ENCODE measurements around the gene MGARP. TPM values are rescaled to one million over a fixed set of nuclear protein-coding genes. Genes with fewer than 3 reads are reported as not detected.

MGARP gene
- total and polyA plus RNA-seq, 4 donors: 0.09 to 0.17 (median 0.09) TPM; not detected in 1

DNA sequence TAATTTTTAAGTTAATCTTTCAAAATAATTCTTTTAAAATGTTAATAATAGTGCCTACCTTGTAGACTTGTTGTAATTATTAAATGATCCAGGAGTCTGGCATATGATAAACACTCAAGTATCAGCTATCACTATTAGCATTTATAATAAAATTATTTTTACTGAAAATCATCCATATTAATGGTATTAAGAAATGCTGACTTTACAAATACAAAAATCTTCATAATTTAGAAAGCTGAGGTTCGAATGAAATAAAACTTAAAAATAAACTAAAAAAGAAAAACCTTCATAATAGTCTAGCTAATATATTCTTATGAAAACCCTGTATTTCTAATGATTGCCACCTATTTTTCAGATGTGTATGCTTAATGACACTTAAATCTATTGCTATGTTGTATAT lies 5.2 kb downstream of the MGARP start:
- TF ChIP-seq SP1 (IDR thresholded peaks at IDR 0.05) (no peak), EGR1 (IDR thresholded peaks at IDR 0.05; ENCODE audit: low read depth in 2 of 2) (no peak), YY1 (IDR thresholded peaks at IDR 0.05) (no peak), FOXA1 (IDR thresholded peaks at IDR 0.05) (no peak), RAD21 (IDR thresholded peaks at IDR 0.05) (no peak), RXRA (IDR thresholded peaks at IDR 0.05) (no peak), JUND (IDR thresholded peaks at IDR 0.05) (no peak), NR2F2 (IDR thresholded peaks at IDR 0.05) (no peak), FOXA2 (IDR thresholded peaks at IDR 0.05) (no peak), HNF4A (conservative IDR thresholded peaks at IDR 0.05) (no peak), TAF1 (conservative IDR thresholded peaks at IDR 0.05) (no peak), HNF4G (IDR thresholded peaks at IDR 0.05) (no peak)
- TF ChIP-seq, protein P1, sequence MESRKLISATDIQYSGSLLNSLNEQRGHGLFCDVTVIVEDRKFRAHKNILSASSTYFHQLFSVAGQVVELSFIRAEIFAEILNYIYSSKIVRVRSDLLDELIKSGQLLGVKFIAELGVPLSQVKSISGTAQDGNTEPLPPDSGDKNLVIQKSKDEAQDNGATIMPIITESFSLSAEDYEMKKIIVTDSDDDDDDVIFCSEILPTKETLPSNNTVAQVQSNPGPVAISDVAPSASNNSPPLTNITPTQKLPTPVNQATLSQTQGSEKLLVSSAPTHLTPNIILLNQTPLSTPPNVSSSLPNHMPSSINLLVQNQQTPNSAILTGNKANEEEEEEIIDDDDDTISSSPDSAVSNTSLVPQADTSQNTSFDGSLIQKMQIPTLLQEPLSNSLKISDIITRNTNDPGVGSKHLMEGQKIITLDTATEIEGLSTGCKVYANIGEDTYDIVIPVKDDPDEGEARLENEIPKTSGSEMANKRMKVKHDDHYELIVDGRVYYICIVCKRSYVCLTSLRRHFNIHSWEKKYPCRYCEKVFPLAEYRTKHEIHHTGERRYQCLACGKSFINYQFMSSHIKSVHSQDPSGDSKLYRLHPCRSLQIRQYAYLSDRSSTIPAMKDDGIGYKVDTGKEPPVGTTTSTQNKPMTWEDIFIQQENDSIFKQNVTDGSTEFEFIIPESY (IDR thresholded peaks at IDR 0.05): no peak
- TF ChIP-seq, protein P2, sequence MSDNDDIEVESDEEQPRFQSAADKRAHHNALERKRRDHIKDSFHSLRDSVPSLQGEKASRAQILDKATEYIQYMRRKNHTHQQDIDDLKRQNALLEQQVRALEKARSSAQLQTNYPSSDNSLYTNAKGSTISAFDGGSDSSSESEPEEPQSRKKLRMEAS (IDR thresholded peaks at IDR 0.05): no peak
- TF ChIP-seq, protein P3, sequence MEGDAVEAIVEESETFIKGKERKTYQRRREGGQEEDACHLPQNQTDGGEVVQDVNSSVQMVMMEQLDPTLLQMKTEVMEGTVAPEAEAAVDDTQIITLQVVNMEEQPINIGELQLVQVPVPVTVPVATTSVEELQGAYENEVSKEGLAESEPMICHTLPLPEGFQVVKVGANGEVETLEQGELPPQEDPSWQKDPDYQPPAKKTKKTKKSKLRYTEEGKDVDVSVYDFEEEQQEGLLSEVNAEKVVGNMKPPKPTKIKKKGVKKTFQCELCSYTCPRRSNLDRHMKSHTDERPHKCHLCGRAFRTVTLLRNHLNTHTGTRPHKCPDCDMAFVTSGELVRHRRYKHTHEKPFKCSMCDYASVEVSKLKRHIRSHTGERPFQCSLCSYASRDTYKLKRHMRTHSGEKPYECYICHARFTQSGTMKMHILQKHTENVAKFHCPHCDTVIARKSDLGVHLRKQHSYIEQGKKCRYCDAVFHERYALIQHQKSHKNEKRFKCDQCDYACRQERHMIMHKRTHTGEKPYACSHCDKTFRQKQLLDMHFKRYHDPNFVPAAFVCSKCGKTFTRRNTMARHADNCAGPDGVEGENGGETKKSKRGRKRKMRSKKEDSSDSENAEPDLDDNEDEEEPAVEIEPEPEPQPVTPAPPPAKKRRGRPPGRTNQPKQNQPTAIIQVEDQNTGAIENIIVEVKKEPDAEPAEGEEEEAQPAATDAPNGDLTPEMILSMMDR (IDR thresholded peaks at IDR 0.05; ENCODE audit: low read depth, low read length, missing input control): no peak
- TF ChIP-seq, protein P4, sequence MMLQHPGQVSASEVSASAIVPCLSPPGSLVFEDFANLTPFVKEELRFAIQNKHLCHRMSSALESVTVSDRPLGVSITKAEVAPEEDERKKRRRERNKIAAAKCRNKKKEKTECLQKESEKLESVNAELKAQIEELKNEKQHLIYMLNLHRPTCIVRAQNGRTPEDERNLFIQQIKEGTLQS (IDR thresholded peaks at IDR 0.05): no peak
- peaks cover 4 to 11% (median 6%) of the 10 kb centered on the region in 4 donors for H3K4me1 ChIP-seq (ENCODE audit: control insufficient read depth in 4 of 4, insufficient read depth in 4 of 4, low read length in 3 of 4)
- H3K27ac ChIP-seq (ENCODE audit: low read depth in 1 of 2, low read length in 2 of 2): no peak overlapping the region
- peaks cover 0 to 5% (median 0%) of the 10 kb centered on the region in 4 donors for H3K27me3 ChIP-seq (ENCODE audit: control insufficient read depth in 4 of 4, insufficient read depth in 4 of 4, low read length in 3 of 4)
- H3K4me3 ChIP-seq (ENCODE audit: low read depth in 1 of 3, low read length in 3 of 3): no peak overlapping the region
- no peak for DNase-seq (ENCODE audit: low spot score)
- WGBS: 95% methylated on average over 1 of the region's 1 CpG
- no peak overlapping the region for H3K9ac ChIP-seq (ENCODE audit: low read depth in 1 of 2, low read length in 2 of 2)
- H3K36me3 ChIP-seq (ENCODE audit: control insufficient read depth in 4 of 4, insufficient read depth in 3 of 4, low read depth in 1 of 4, low read length in 3 of 4): no peaks in the 10 kb centered on the region
- H3K9me3 ChIP-seq (ENCODE audit: control insufficient read depth in 4 of 4, low read length in 3 of 4): no peaks in the 10 kb centered on the region

DNA sequence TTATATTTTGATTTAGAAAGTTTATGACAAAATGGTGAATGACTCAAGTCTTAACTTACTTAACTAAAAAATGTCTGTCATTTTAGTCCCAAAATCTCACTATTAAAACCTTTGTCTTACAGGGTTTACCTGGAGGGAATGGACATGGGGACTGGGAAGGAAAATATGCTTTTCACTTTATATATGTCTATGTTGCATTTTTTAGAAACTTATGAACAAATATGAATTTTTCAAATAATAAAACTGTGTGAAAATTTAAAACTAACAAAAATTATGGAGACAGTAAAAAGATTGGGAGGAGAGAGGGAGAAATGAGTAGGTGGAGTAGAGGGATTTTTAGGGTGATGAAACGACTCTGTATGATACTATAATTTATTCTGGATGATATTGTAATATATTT lies 6.2 kb downstream of the MGARP start:
- Histone ChIP-seq H3K9ac (ENCODE audit: low read depth in 1 of 2, low read length in 2 of 2) (no peak overlapping the region), H3K27ac (ENCODE audit: low read depth in 1 of 2, low read length in 2 of 2) (no peak overlapping the region), H3K4me3 (ENCODE audit: low read depth in 1 of 3, low read length in 3 of 3) (no peak overlapping the region), H3K9me3 (ENCODE audit: control insufficient read depth in 4 of 4, low read length in 3 of 4) (no peaks in the 10 kb centered on the region), H3K4me1 (ENCODE audit: control insufficient read depth in 4 of 4, insufficient read depth in 4 of 4, low read length in 3 of 4) (peaks cover 0 to 1% (median 0%) of the 10 kb centered on the region in 4 donors), H3K27me3 (ENCODE audit: control insufficient read depth in 4 of 4, insufficient read depth in 4 of 4, low read length in 3 of 4) (peaks cover 0 to 3% (median 0%) of the 10 kb centered on the region in 4 donors), H3K36me3 (ENCODE audit: control insufficient read depth in 4 of 4, insufficient read depth in 3 of 4, low read depth in 1 of 4, low read length in 3 of 4) (no peaks in the 10 kb centered on the region)
- DNase-seq (ENCODE audit: low spot score): no peak
- 91% methylated on average over 1 of the region's 1 CpG for WGBS
- no peak for TF ChIP-seq RXRA (IDR thresholded peaks at IDR 0.05)
- TF ChIP-seq NR2F2 (IDR thresholded peaks at IDR 0.05): no peak
- TF ChIP-seq, protein P3 (IDR thresholded peaks at IDR 0.05; ENCODE audit: low read depth, low read length, missing input control): no peak
- no peak for TF ChIP-seq YY1 (IDR thresholded peaks at IDR 0.05)
- TF ChIP-seq JUND (IDR thresholded peaks at IDR 0.05): no peak
- no peak for TF ChIP-seq FOXA2 (IDR thresholded peaks at IDR 0.05)
- TF ChIP-seq, protein P5, sequence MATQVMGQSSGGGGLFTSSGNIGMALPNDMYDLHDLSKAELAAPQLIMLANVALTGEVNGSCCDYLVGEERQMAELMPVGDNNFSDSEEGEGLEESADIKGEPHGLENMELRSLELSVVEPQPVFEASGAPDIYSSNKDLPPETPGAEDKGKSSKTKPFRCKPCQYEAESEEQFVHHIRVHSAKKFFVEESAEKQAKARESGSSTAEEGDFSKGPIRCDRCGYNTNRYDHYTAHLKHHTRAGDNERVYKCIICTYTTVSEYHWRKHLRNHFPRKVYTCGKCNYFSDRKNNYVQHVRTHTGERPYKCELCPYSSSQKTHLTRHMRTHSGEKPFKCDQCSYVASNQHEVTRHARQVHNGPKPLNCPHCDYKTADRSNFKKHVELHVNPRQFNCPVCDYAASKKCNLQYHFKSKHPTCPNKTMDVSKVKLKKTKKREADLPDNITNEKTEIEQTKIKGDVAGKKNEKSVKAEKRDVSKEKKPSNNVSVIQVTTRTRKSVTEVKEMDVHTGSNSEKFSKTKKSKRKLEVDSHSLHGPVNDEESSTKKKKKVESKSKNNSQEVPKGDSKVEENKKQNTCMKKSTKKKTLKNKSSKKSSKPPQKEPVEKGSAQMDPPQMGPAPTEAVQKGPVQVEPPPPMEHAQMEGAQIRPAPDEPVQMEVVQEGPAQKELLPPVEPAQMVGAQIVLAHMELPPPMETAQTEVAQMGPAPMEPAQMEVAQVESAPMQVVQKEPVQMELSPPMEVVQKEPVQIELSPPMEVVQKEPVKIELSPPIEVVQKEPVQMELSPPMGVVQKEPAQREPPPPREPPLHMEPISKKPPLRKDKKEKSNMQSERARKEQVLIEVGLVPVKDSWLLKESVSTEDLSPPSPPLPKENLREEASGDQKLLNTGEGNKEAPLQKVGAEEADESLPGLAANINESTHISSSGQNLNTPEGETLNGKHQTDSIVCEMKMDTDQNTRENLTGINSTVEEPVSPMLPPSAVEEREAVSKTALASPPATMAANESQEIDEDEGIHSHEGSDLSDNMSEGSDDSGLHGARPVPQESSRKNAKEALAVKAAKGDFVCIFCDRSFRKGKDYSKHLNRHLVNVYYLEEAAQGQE (IDR thresholded peaks at IDR 0.05): no peak
- TF ChIP-seq FOXA1 (IDR thresholded peaks at IDR 0.05): no peak
- TF ChIP-seq RAD21 (IDR thresholded peaks at IDR 0.05): no peak
- TF ChIP-seq, protein P4 (IDR thresholded peaks at IDR 0.05): no peak
- no peak for TF ChIP-seq TAF1 (conservative IDR thresholded peaks at IDR 0.05)
- TF ChIP-seq HNF4G (IDR thresholded peaks at IDR 0.05): no peak
- TF ChIP-seq SP1 (IDR thresholded peaks at IDR 0.05): no peak
- no peak for TF ChIP-seq EGR1 (IDR thresholded peaks at IDR 0.05; ENCODE audit: low read depth in 2 of 2)
- TF ChIP-seq GABPA (IDR thresholded peaks at IDR 0.05 in 1 of 2, conservative IDR thresholded peaks at IDR 0.05 in 1 of 2): no peak
- TF ChIP-seq, protein P1 (IDR thresholded peaks at IDR 0.05): no peak
- TF ChIP-seq HNF4A (conservative IDR thresholded peaks at IDR 0.05): no peak
